Measurements from ENCODE around the gene RPS27L.

The RPS27L gene

DNA sequence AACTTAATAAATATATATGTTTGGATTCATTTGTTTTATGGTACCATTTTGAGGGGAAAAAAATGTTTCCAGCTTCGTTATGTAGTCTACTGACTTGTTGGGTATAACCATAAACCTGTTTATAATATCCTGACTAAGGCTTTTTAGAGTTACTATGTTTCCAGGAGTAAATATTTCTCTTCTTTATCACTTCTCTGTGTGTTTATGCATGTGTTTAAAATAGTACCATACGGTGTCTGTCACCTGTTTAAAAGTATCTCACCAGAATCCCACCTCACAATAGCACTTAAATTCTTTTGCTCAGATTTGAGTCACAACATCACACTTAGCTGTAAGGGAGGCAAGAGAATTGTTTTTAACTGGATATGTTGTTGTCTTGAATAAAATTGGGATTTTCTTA, 20.5 kb downstream of the RPS27L start:
- H3K36me3 ChIP-seq (replicated peaks; ENCODE audit: low read depth, low read length): no peaks in the 10 kb centered on the region
- no peak overlapping the region for H3K9ac ChIP-seq (ENCODE audit: low read length)
- no peaks in the 10 kb centered on the region for H3K4me1 ChIP-seq (ENCODE audit: low read length)
- H3K4me2 ChIP-seq (ENCODE audit: low read length): no peak overlapping the region
- no peak overlapping the region for H3K27ac ChIP-seq (ENCODE audit: low read length)
- H3K4me3 ChIP-seq (ENCODE audit: low read length): no peak overlapping the region
- no peak overlapping the region for H2AFZ ChIP-seq (ENCODE audit: low read depth, low read length)
- H4K20me1 ChIP-seq (ENCODE audit: insufficient read depth, low read length): no peaks in the 10 kb centered on the region
- H3K27me3 ChIP-seq (ENCODE audit: low read depth, low read length): no peaks in the 10 kb centered on the region
- H3K79me2 ChIP-seq (ENCODE audit: low read length): no peaks in the 10 kb centered on the region
- TF ChIP-seq EZH2phosphoT487 (IDR thresholded peaks at IDR 0.05; ENCODE audit: low read depth): no peak
- TF ChIP-seq, protein P1, sequence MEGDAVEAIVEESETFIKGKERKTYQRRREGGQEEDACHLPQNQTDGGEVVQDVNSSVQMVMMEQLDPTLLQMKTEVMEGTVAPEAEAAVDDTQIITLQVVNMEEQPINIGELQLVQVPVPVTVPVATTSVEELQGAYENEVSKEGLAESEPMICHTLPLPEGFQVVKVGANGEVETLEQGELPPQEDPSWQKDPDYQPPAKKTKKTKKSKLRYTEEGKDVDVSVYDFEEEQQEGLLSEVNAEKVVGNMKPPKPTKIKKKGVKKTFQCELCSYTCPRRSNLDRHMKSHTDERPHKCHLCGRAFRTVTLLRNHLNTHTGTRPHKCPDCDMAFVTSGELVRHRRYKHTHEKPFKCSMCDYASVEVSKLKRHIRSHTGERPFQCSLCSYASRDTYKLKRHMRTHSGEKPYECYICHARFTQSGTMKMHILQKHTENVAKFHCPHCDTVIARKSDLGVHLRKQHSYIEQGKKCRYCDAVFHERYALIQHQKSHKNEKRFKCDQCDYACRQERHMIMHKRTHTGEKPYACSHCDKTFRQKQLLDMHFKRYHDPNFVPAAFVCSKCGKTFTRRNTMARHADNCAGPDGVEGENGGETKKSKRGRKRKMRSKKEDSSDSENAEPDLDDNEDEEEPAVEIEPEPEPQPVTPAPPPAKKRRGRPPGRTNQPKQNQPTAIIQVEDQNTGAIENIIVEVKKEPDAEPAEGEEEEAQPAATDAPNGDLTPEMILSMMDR (IDR thresholded peaks at IDR 0.05; ENCODE audit: low read depth, low read length): no peak
- no peaks in the 10 kb centered on the region for H3K9me3 ChIP-seq (ENCODE audit: insufficient read depth, low read length)

DNA sequence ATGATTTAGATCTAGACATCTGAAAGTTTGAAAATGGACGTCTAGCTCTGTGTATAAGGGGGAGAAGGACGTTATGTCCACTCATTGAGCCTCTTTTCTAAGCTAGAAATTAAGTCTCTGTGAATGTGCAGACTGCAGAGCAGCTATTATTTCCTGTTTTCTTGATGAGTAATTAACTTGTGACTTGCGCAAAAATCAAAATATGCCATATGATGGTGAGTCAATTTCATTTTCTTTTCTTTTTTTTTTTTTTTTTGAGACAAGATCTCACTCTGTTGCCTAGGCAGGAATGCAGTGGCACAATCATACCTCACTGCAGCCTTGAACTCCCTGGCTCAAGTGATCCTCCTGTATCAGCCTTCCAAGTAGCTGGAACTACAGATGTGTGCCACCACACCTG, 21.5 kb downstream of the RPS27L start:
- H3K27ac ChIP-seq (ENCODE audit: low read length): no peak overlapping the region
- no peak for TF ChIP-seq EZH2phosphoT487 (IDR thresholded peaks at IDR 0.05; ENCODE audit: low read depth)
- TF ChIP-seq, protein P1 (IDR thresholded peaks at IDR 0.05; ENCODE audit: low read depth, low read length): no peak
- H3K9me3 ChIP-seq (ENCODE audit: insufficient read depth, low read length): no peaks in the 10 kb centered on the region
- no peaks in the 10 kb centered on the region for H3K27me3 ChIP-seq (ENCODE audit: low read depth, low read length)
- H4K20me1 ChIP-seq (ENCODE audit: insufficient read depth, low read length): no peaks in the 10 kb centered on the region
- no peak overlapping the region for H2AFZ ChIP-seq (ENCODE audit: low read depth, low read length)
- H3K79me2 ChIP-seq (ENCODE audit: low read length): no peaks in the 10 kb centered on the region
- H3K4me1 ChIP-seq (ENCODE audit: low read length): no peaks in the 10 kb centered on the region
- no peaks in the 10 kb centered on the region for H3K36me3 ChIP-seq (replicated peaks; ENCODE audit: low read depth, low read length)
- H3K4me3 ChIP-seq (ENCODE audit: low read length): no peak overlapping the region
- H3K9ac ChIP-seq (ENCODE audit: low read length): no peak overlapping the region
- no peak overlapping the region for H3K4me2 ChIP-seq (ENCODE audit: low read length)

GRCh38 chr15:63135281-63135680, 22.0 kb downstream of the RPS27L start:
- no peaks in the 10 kb centered on the region for H3K9me3 ChIP-seq (ENCODE audit: insufficient read depth, low read length)
- no peak overlapping the region for H2AFZ ChIP-seq (ENCODE audit: low read depth, low read length)
- no peaks in the 10 kb centered on the region for H3K79me2 ChIP-seq (ENCODE audit: low read length)
- H3K4me1 ChIP-seq (ENCODE audit: low read length): no peaks in the 10 kb centered on the region
- no peak overlapping the region for H3K9ac ChIP-seq (ENCODE audit: low read length)
- no peak overlapping the region for H3K4me3 ChIP-seq (ENCODE audit: low read length)
- no peak overlapping the region for H3K4me2 ChIP-seq (ENCODE audit: low read length)
- H4K20me1 ChIP-seq (ENCODE audit: insufficient read depth, low read length): no peaks in the 10 kb centered on the region
- H3K27ac ChIP-seq (ENCODE audit: low read length): no peak overlapping the region
- TF ChIP-seq, protein P1 (IDR thresholded peaks at IDR 0.05; ENCODE audit: low read depth, low read length): no peak
- TF ChIP-seq EZH2phosphoT487 (IDR thresholded peaks at IDR 0.05; ENCODE audit: low read depth): no peak
- H3K27me3 ChIP-seq (ENCODE audit: low read depth, low read length): no peaks in the 10 kb centered on the region
- H3K36me3 ChIP-seq (replicated peaks; ENCODE audit: low read depth, low read length): no peaks in the 10 kb centered on the region

- no peak overlapping the region for H3K4me2 ChIP-seq (ENCODE audit: low read length)
- H3K79me2 ChIP-seq (ENCODE audit: low read length): no peaks in the 10 kb centered on the region
- H3K9me3 ChIP-seq (ENCODE audit: insufficient read depth, low read length): no peaks in the 10 kb centered on the region
- no peak overlapping the region for H3K4me3 ChIP-seq (ENCODE audit: low read length)
- H2AFZ ChIP-seq (ENCODE audit: low read depth, low read length): no peak overlapping the region
- no peak overlapping the region for H3K27ac ChIP-seq (ENCODE audit: low read length)
- H3K27me3 ChIP-seq (ENCODE audit: low read depth, low read length): no peaks in the 10 kb centered on the region
- H4K20me1 ChIP-seq (ENCODE audit: insufficient read depth, low read length): no peaks in the 10 kb centered on the region
- TF ChIP-seq, protein P1 (IDR thresholded peaks at IDR 0.05; ENCODE audit: low read depth, low read length): no peak
- no peak for TF ChIP-seq EZH2phosphoT487 (IDR thresholded peaks at IDR 0.05; ENCODE audit: low read depth)
- no peaks in the 10 kb centered on the region for H3K4me1 ChIP-seq (ENCODE audit: low read length)
- no peaks in the 10 kb centered on the region for H3K36me3 ChIP-seq (replicated peaks; ENCODE audit: low read depth, low read length)
- no peak overlapping the region for H3K9ac ChIP-seq (ENCODE audit: low read length)
Measured at GRCh38 chr15:63134245-63134985, 22.9 kb downstream of the RPS27L start.
